ENCODE results near the gene CTU1.

The CTU1 gene

DNA sequence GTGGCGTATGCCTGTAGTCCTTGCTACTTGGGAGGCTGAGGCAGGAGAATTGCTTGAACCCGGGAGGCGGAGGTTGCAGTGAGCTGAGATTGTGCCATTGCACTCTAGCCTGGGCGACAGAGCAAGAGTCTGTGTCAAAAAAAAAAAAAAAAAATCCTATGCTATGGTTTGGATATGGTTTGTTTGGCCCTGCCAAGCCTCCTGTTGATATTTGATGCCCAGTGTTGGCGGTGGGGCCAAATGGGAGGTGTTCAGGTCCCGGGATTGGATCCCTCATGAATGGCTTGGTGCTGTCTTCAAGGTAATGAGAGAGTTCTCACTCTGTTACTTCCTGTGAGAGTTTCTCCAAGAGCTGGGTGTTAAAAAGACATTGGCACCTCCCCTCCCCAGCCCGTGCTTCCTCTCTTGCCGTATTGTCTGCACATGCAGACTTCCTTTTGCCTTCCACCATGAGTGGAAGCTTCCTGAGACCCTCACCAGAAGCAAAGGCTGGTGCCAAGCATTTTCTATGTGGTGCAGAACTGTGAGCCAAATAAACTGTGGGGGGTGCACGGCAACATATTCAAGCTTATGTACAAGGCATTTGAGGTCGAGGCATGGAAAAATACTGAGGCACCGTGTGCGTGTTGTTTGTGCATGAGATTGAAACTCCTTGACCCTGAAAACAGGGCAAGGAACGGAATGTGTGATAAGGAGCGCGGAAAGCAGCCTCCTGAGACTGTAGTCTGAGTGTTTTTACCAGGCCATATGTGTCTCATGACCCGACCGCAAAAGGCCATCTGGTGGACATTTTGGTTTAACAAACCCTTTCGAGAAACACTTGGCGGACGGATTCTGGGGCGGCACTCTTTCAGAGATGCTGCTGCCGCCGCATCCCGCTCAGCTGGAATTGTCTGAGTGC lies 23.8 kb upstream of the CTU1 start:
- TF ChIP-seq, protein P1, sequence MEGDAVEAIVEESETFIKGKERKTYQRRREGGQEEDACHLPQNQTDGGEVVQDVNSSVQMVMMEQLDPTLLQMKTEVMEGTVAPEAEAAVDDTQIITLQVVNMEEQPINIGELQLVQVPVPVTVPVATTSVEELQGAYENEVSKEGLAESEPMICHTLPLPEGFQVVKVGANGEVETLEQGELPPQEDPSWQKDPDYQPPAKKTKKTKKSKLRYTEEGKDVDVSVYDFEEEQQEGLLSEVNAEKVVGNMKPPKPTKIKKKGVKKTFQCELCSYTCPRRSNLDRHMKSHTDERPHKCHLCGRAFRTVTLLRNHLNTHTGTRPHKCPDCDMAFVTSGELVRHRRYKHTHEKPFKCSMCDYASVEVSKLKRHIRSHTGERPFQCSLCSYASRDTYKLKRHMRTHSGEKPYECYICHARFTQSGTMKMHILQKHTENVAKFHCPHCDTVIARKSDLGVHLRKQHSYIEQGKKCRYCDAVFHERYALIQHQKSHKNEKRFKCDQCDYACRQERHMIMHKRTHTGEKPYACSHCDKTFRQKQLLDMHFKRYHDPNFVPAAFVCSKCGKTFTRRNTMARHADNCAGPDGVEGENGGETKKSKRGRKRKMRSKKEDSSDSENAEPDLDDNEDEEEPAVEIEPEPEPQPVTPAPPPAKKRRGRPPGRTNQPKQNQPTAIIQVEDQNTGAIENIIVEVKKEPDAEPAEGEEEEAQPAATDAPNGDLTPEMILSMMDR (IDR thresholded peaks at IDR 0.05; ENCODE audit: insufficient read depth, low read depth, low read length, missing control alignments): no peak
- no peak overlapping the region for H3K4me3 ChIP-seq (ENCODE audit: low read depth, low read length)
- no peak for DNase-seq (ENCODE audit: low read depth)

DNA sequence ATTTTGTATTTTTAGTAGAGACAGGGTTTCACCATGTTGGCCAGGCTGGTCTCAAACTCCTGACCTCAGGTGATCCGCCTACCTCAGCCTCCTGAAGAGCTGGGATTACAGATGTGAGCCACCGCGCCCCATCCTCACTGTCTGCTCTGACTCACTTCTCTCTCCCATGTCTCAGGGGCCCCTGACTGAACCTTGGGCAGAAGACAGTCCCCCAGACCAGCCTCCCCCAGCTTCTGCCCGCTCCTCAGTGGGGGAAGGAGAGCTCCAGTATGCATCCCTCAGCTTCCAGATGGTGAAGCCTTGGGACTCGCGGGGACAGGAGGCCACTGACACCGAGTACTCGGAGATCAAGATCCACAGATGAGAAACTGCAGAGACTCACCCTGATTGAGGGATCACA lies 21.5 kb upstream of the CTU1 start:
- no peak for DNase-seq (ENCODE audit: low read depth)
- H3K4me3 ChIP-seq (ENCODE audit: low read depth, low read length): no peak overlapping the region
- TF ChIP-seq, protein P1 (IDR thresholded peaks at IDR 0.05; ENCODE audit: insufficient read depth, low read depth, low read length, missing control alignments): no peak

DNA sequence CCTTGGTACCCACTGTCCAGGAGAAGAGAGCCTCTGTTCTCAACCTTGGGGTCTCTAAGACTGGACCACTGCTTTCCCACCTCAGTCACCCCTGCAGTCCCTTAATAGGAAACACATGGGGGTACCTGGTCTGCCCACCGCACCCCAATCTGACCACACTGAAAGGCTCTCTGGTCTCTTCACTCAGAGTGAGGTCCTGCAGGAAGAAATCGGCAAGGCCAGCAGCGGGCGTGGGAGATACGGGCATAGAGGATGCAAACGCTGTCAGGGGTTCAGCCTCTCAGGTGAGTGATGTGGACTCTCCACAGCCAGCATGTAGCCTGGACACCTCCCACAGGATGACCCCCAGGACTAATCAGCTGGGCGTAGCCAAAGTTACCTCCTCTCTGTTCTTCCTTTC lies 20.0 kb upstream of the CTU1 start:
- no peak overlapping the region for H3K4me3 ChIP-seq (ENCODE audit: low read depth, low read length)
- TF ChIP-seq, protein P1 (IDR thresholded peaks at IDR 0.05; ENCODE audit: insufficient read depth, low read depth, low read length, missing control alignments): no peak
- no peak for DNase-seq (ENCODE audit: low read depth)

DNA sequence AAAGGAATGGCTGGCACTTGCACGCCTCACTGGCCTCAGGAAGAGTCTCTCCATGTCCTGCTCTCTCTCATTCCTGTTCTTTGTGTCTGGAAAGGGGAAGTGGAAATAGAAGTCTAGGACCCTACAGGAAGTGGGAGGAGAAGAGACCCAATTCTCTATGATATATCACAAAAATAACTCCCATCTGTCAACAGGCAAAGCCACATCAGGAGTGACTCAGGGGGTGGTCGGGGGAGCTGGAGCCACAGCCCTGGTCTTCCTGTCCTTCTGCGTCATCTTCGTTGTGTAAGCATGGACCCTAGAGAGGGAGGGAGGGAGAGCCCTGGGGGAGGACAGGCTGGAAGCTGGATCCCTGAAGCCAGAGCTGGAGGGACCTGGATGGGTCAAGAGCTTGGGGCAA lies 19.5 kb upstream of the CTU1 start:
- no peak overlapping the region for H3K4me3 ChIP-seq (ENCODE audit: low read depth, low read length)
- TF ChIP-seq, protein P1 (IDR thresholded peaks at IDR 0.05; ENCODE audit: insufficient read depth, low read depth, low read length, missing control alignments): no peak
- no peak for DNase-seq (ENCODE audit: low read depth)

DNA sequence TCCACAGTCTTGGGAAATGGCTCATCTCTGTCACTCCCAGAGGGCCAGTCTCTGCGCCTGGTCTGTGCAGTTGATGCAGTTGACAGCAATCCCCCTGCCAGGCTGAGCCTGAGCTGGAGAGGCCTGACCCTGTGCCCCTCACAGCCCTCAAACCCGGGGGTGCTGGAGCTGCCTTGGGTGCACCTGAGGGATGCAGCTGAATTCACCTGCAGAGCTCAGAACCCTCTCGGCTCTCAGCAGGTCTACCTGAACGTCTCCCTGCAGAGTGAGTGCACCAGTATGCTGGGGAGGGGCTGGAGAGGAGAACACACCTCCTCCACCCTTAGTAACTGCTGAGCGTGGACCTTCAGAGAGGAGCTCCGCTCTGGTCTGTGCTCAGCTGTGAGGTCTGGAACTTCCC lies 18.8 kb upstream of the CTU1 start:
- no peak for DNase-seq (ENCODE audit: low read depth)
- TF ChIP-seq, protein P1 (IDR thresholded peaks at IDR 0.05; ENCODE audit: insufficient read depth, low read depth, low read length, missing control alignments): no peak
- no peak overlapping the region for H3K4me3 ChIP-seq (ENCODE audit: low read depth, low read length)

DNA sequence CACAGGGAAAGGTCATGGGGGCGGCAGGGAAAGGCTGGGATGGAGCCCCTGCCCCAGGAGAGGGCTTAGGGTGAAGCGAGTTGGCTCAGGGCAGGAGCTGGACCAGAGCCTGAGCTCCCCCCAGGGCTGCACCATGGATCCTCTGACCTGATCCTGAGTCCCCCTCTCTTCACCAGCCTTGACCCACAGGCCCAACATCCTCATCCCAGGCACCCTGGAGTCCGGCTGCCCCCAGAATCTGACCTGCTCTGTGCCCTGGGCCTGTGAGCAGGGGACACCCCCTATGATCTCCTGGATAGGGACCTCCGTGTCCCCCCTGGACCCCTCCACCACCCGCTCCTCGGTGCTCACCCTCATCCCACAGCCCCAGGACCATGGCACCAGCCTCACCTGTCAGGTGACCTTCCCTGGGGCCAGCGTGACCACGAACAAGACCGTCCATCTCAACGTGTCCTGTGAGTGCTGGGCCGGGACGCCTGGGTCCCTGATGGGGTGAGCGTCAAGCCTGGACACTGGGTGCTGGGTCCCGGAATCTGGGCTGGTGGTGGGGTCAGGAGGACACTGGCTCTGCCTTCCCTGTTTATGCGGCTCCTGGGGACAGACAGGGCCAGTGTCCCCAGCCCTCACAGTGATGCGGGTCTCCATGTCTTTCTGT lies 17.3 kb upstream of the CTU1 start:
- no peak overlapping the region for H3K4me3 ChIP-seq (ENCODE audit: low read depth, low read length)
- no peak for DNase-seq (ENCODE audit: low read depth)
- TF ChIP-seq, protein P1 (IDR thresholded peaks at IDR 0.05; ENCODE audit: insufficient read depth, low read depth, low read length, missing control alignments): no peak
